HG02759 (cell line): Measurements from ENCODE around the gene NINL.

Source experiments
- ATAC-seq: cut with Tn5 transposase; IDR thresholded peaks from one replicate; pipeline ENCODE4 v1.9.1; 2021; ENCODE audit warnings: mild to moderate bottlenecking, moderate library complexity; ENCODE audit not compliant: unreplicated experiment

The NINL gene

DNA sequence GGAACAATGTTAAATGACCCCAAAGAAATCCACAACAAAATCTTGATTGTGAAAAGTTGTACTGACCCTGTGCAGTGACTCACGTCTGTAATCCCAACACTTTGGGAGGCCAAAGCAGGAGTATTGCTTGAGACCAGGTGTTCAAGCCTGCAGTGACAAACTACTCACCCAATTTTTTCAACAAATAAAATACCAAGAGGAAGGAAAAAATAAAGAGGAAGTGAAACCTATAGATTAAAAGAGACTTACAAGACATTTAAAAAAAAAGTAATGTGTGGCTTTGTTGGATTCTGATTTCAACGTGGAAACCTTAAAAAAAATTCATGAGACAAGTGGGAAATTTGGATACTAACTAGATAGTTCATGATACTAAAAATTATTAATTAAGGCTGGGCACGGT, 146.0 kb downstream of the NINL start:
- ATAC-seq, result no peak

DNA sequence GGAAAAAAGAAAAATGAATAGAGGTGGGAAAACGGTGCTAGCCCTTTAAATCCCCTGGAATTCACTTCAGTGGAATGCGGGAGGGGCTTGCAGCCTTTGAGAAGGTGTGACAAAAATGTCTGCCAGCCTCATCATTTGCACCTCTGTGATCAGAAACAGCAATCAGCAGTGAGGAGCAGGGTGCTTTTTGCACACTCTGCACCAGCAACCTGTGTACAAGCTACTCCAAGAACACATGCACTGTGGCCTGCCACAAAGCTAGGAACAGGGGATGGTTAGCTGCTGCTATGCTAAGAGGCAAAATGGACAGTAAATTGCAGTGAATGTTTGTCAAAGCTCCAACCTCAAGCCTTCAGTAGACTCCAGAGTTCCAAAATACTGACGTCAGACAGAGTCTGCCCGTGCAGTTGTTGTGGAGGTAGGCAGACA, 148.2 kb downstream of the NINL start:
- ATAC-seq, result no peak

DNA sequence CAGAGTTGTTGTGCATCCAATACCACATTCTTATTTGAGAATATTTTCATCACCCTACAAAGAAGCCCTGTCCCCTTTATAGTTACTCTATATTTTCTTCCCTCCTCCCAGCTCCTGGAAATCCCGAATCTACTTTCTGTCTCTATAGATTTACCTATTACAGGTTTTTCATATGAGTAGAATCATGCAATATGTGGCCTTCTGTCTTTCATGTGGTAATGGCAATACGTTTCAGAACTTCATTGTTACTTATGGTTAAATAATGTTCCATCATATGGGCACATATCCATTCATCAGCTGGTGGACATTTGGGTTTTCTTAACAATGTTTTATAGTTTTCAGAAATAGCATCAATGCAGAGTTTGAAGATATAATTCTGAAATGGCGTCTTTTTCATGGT, 160.8 kb downstream of the NINL start:
- no peak for ATAC-seq

DNA sequence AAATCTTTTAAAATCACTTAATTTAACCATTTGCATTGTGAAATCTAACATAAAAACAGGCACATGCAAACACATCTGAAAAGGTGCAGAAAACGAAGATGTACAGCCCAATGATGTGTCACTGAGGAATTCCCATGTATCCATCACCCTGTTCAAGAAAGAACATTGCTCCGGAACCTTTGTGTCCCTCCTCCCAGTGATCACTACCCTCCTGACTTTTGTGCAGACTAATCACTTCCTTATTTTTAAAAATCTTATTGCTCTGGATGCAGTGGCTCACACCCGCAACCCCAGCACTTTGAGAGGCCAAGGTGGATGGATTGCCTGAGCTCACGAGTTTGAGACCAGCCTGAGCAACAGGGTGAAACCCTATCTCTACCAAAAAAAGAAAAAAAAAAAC, 163.3 kb downstream of the NINL start:
- no peak for ATAC-seq

DNA sequence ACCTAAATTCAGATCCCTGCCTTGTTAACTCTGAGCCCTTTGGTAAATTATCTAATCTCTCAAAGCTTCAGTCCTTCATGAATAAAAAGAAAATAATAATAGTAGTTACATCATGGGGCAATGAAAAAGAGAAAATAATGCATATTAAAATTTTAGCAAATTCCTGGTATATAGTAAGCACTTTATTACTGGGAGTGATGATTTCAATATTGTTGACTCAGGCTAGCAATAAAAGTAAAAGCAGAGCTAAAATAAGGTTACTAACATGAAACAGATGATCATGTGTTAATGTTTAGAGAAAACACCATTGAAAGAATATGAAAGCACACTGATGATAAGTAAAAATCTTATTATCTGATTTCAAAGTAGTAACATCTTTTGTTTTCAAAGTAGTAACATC, 164.2 kb downstream of the NINL start:
- no peak for ATAC-seq

DNA sequence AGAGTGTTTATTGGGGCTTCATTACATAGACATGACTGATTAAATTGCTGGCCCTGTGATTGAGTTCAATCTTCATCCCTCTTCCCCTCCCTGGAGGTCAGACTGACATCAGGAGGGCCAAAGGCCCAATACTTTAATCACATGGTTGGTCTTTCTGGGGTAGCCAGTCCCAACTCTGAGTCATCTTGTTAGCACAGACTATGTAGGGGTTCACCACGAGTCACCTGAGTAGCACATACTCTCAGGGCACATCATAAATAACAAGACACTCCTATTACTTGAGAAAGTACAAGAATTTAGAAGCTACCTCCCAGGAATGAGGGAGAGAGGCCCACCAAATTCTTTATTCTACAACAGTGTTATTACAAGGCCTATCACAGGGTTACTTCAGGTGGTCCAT, 166.6 kb downstream of the NINL start:
- ATAC-seq, result peak; percentile 70

DNA sequence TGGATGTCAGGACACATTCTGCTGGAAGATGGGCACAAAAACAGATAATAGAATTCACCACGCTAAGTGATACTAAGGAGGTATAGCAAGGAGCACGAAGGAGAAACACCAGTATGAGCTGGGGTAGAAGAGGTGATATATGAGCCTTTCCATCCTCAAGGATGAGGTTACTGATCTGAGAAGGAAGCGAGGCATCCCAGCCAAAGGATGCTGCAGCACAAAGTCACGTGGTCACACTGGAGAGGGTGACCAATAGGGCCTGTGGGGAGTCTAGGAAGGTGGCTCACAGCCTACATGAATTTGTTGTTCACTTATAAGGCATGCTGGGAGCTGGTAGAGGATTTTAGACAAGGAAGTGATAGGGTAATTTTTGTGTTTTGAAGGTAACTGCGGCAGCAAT, 176.4 kb downstream of the NINL start:
- ATAC-seq, result no peak

DNA sequence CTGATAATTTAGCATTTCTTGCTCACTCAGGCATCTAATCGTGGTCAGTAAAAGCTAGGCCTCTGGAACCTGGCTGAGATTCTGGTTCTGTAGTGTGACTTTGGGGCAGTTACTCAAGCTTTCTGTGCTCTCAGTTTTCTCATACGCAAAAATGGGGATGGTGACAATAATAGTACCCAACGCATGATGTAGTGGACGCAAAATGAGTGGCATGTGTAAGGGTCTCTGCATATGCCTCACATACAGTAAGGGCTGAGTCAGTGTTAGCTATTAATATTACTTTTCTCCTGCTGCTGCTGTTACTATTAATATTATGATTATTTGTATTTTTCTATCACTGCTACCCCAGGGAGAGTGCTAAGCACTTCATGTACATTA, 177.2 kb downstream of the NINL start:
- no peak for ATAC-seq

DNA sequence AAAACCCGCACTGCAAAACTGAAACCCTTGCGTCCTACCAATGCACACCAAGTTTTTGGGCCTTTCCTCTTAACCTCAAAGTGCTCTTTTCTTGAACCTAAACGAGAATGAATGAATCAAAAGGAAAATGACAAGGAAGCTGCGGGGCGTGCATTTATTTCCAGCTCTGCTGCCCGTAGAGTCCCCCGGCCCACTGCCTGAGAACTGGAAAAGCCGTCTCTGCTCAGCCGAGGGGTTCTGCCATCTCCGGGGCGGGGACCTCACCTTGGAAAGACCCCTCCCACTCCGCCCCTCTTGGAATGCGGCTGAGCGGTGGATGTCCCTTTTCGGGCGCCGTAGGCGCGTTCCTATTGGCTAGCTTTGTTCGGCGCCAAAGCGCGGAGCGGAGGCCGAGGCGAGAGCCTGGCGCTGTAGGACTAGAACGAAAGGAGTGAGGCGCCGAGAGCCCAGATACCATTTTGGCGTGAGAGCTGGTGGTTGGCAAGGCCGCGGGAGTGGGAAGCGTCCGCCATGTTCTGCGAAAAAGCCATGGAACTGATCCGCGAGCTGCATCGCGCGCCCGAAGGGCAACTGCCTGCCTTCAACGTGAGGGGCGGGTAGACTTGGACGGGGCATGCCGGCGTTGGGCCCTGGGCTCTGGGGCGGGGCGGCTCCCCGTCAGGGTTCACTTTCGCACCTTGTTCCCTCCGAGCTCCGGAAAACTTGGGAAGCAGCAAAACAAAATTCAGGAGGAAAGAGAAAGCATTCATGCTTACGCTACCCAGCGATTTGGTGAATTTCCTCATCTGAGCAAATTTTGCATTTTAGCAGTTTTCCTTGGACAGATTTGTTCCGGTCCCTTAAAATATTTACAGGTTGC, 177.8 kb downstream of the NINL start, which contains the start of gene GINS1:
GINS1 (plus strand) TSS at position 363 of the 859 bp plus-strand sequence; CDS start at position 511, 148 bp downstream.
- peak; percentile 91 for ATAC-seq
